Measurements from ENCODE around the gene SELENOV.
"Not testable (repeated sequence)": the region's sequence is repeated elsewhere in the genome, so short reads cannot be mapped to it uniquely, and the experiment has no call there.

- not testable (repeated sequence) for TF ChIP-seq CEBPZ (IDR thresholded peaks at IDR 0.05; ENCODE audit: borderline replicate concordance, low read depth, low read length); ZNF644 (tag; IDR thresholded peaks at IDR 0.05; ENCODE audit: low read depth); ZBTB1 (CRISPR knock-in tag; IDR thresholded peaks at IDR 0.05; ENCODE audit: borderline replicate concordance, low read depth); SIN3A (IDR thresholded peaks at IDR 0.05; ENCODE audit: borderline replicate concordance in 2 of 2, control insufficient read depth in 1 of 2, low read depth in 2 of 2, low read length in 2 of 2); SIX5 (IDR thresholded peaks at IDR 0.05; ENCODE audit: borderline replicate concordance in 1 of 2, insufficient read depth in 1 of 2, low read depth in 1 of 2, low read length in 2 of 2); NBN (IDR thresholded peaks at IDR 0.05; ENCODE audit: low read depth); EHMT2 (IDR thresholded peaks at IDR 0.05); CTCF (IDR thresholded peaks at IDR 0.05 in 2 of 3, conservative IDR thresholded peaks at IDR 0.05 in 1 of 3; ENCODE audit: insufficient read depth in 2 of 3, low read depth in 1 of 3, low read length in 3 of 3); IRF1 (CRISPR knock-in tag; IDR thresholded peaks at IDR 0.05; ENCODE audit: borderline replicate concordance); ZNF75A (CRISPR knock-in tag; IDR thresholded peaks at IDR 0.05); MCM2 (IDR thresholded peaks at IDR 0.05; ENCODE audit: low read depth); HEY1 (CRISPR knock-in tag; IDR thresholded peaks at IDR 0.05; ENCODE audit: borderline replicate concordance)
- TF ChIP-seq MAX (CRISPR knock-in tag; IDR thresholded peaks at IDR 0.05): peak; percentile 79
Observed at GRCh38 chr19:39479319-39479801, 35.6 kb upstream of the SELENOV start.

All from K562 (cell line).